GM19193 (cell line): ENCODE measurements around the gene CREBRF.

Experiments
- POLR2A ChIP-seq: IDR thresholded peaks from 4 replicates; pipeline ENCODE4 v1.6.1; 2011; ENCODE audit not compliant: insufficient read depth, insufficient read length; ENCODE audit errors: extremely low read depth

Gene CREBRF

DNA sequence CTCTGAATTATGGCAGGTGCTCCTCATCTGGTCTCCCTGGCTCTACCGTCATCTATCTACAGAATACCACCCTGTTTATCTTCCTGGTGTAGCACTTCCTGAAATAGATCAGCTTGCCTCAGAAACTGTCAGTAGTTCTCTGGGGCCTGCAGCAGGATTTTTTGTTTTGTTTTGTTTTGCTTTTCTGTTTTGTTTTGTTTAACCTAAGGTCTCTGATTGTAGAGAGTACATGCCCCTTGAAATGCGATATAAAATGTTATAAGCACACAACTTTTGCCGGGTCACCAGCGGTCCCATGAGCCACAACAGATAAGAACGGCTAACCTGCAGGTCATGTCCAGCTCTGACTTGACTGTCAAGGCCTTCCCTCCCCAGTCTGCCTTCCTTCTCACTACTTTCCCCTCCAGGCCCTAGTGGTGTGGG, 26.6 kb upstream of the CREBRF start:
- TF ChIP-seq POLR2A, result no peak

DNA sequence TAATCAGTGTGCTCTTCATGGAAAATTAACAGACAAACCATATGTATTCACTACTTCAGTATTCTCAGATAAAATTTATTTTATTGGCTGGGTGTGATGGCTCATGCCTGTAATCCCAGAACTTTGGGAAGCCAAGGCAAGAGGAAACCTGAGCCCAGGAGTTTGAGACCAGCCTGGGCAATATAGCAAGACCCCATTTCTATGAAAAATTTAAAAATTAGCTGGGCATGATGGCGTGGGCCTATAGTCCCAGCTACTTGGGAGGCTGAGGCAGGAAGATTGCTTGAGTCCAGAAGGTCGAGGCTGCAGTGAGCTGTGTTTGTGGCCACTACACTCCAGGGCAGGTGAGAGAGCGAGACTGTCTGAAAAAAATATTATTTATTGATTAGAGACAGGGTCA, 23.4 kb upstream of the CREBRF start:
- TF ChIP-seq POLR2A, result no peak

DNA sequence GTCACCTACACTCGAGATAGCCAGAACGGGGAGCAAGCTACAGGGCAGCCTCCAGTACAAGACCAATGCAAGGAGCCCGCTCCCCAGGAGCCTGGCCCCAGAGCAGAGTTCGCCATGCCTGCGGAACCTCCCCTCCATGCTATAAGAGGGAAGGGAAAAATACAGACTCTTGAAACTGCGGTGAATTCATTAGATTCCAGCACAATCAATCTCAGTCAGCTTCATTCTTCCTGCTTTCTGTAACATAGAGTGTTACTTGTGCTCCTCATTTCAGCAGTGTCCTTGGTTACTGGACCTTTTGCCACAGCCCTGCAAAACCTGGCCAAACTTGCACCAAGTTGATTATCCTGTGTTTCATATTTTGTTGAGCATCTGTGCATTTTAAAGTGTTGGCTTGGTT, 22.2 kb upstream of the CREBRF start:
- TF ChIP-seq POLR2A, result no peak

DNA sequence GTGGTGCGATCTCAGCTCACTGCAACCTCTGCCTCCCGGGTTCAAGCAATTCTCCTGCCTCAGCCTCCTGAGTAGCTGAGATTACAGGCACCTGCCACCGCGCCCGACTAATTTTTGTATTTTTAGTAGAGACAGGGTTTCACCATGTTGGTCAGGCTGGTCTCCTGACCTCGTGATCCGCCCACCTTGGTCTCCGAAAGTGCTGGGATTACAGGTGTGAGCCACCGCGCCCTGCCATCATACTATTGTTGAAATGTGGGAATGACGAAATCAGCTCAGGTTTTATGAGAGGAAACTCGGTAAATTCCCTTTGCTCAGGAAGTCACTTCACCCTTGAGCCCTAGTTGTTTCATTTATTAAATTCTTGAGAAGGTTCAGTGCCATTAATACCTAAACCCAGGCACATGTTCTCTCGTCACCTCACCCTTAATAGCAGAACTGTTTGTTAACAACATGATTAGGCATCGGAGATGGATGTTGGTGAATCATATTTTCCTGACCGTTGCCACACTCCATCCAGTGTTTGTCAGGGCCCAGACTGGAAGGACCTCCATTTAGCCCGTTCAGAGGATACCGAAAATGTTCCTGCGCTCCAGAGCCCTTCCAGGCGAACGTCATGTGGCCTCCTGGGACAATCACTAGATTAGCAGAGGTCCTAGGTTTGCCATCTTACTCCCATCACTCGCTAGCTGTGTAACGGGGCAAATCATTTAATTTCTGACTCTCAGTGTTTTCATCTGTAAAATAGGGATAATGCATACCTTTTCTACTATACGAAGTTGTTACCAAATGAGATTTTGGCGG, 20.0 kb upstream of the CREBRF start:
- TF ChIP-seq POLR2A, result peak; percentile 34

DNA sequence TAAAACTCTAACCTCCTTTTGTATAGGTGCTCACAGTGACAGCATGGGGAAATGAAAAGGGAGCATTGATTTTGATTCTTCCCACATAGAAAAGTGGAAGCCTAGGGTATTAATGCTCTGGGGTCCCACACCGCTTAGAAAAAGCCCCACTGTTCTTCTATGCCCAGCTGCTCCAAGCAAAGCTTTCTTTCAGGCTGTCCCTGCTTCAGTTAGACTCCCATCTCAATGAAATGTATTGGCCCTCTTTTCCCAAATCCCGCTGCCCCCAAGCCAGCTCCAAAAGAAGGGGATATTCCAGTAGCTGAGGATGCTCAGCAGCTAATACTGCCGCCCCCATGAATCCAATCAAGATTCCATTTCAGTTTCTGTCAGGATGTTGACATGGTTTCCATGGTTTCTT, 17.0 kb upstream of the CREBRF start:
- TF ChIP-seq POLR2A, result no peak

DNA sequence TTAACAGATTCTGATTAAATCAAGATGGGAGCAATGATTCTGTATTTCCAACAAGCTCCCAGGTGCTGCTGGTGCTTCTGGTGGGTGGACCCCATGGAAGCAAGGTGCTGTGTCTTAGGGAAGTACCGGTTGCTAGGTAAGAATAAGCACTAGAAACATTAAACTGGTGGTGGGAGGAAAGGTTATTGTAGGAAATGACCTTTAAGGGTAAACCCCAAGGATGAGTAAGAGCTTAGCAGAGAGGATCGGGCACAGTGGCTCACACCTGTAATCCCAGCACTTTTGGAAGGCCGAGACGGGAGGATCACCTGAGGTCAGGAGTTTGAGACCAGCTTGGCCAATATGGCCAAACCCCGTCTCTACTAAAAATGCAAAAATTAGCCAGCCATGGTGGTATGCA, 16.2 kb upstream of the CREBRF start:
- TF ChIP-seq POLR2A, result no peak

DNA sequence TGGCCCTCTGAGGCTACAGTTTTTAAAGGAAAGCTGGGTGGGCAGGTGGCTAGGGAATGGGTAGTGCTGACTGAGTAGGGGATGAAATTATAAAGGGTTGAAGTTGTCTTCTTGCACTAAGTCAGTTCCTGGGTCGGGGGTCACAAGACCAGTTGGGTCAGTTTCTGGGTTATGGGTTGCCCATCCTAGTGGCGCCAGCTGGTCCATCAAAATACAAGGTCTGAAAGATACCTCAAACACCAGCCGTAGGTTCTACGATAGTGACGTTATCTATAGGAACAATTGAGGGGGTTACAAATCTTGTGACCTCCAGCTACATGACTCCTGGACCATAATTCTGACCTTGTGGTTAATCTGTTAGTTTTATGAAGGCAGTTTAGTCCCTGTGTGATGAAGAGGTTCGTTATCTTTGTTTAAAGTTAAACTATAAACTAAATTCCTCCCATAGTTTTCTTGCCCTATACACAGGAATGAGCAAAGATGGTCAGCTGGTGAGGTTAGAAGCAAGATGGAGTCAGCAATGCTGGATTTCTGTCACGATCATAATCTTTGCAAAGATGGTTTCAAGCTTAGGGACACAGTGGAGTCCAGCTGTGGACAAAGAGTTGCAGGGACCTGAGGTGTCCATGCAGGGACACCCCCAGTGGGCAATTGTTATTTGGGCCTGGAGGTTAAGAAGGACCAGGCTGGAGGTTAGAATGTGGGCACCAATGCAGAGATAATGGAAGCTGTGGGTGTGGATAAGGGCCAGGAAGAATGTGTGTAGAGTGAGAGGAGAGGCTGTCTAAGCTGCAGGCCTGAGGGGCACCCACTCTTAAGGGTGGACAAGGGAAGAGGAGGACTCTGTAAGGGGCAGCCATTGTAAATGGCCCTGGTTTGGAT, 14.0 kb upstream of the CREBRF start:
- no peak for TF ChIP-seq POLR2A

DNA sequence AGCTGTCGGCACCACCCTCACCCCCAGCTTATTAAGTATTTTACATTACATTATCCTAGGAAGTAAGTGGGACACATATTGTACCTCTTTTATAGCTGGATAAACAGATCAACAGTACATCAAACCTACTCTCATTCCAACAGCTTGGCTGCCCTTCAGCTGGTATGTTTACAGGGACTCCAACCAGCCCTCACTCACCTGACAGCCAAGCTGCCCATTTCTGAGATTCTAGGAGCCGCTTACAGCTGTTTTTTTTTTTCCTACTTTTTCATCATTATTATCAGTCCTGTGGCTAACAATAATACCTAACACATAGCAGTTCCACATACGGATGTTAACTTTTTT, 13.4 kb upstream of the CREBRF start:
- TF ChIP-seq POLR2A, result no peak

DNA sequence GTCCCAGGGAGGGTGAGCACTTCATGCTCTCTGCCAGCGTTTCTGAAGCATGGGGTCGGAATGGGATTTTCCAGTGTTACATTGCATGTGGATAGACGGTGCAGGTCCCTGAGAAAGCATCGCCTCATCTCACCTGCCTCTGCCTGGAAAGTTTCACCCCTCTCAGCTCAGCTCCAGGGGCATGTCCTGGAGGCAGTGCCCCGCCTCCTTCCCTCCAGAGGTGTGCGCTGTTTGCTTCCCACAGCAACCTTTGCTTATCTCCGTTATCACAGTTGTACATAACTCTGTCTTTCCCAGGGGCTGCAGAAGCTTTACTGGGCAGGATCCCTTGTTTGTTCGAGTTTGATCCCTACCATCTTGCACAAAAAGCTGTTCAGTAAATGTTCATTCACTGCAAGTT, 10.7 kb upstream of the CREBRF start:
- TF ChIP-seq POLR2A, result no peak

DNA sequence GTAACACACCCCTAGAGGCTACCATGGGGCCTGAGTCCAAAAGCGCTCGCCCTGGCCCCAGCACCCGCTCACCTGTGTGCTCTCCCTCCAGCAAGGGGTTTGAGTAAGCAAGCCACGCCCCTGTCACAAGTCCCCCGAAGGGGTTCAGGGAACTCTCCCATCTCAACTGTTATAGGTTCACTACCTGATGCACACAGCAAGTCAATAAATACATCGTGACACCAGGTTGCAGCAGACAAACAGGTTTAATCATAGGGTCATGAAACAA, 8.4 kb upstream of the CREBRF start:
- no peak for TF ChIP-seq POLR2A

DNA sequence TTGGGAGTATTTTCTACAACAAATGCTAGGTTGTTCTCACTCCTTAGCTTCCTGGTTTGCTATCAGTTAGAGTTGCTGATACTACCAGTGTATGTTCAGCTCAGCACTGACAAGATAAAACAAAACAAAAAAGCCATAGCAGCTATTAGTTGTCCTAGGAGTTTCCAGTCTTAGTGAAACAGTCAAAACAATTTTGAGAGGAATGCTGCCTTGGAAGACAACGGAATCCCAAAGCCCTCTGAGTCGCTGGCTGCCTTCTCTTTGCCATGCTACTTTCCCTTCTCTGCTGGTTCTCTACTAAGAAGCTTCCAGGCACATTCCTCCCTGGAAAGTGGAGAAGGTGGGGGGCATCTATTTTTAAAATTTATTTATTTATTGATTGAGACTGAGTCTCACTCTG, 5.4 kb upstream of the CREBRF start:
- no peak for TF ChIP-seq POLR2A

DNA sequence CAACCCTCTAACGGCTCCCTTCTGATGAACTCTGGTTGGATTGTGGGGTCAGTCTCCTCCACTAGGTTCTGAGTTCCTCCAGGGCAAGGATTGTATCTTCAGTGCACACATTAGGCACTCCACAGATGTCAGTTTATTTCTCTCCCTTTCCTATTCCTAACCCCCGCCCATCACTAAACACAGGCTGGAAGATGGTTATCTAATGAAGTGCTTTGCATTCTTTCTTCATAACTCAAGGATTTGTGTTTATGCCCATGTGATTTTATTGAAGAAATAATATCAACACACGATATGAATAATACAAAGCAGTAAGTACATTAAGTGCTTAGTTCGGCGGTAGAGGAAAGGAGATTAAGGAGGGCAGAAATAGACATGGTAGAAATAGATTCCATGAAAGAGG, 4.4 kb upstream of the CREBRF start:
- no peak for TF ChIP-seq POLR2A

DNA sequence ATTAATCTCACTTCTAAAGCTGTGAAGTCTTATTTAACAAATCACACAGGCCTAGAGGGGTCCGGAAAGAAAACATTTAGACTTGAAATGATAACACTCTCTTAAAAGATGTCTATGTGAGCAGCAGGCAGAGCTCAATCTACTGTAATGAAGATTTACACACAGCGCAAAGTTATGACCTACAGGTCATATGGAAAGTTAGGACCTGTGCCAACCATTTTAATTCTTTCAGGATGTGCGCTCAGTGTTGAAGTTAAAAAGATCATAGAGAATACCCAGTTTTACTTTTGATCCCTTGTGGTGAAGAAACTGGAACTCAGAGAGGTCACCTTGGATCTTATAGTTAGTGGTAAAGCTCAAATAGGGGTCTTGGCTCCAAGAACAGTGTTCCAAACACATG, 3.1 kb upstream of the CREBRF start:
- TF ChIP-seq POLR2A, result no peak

DNA sequence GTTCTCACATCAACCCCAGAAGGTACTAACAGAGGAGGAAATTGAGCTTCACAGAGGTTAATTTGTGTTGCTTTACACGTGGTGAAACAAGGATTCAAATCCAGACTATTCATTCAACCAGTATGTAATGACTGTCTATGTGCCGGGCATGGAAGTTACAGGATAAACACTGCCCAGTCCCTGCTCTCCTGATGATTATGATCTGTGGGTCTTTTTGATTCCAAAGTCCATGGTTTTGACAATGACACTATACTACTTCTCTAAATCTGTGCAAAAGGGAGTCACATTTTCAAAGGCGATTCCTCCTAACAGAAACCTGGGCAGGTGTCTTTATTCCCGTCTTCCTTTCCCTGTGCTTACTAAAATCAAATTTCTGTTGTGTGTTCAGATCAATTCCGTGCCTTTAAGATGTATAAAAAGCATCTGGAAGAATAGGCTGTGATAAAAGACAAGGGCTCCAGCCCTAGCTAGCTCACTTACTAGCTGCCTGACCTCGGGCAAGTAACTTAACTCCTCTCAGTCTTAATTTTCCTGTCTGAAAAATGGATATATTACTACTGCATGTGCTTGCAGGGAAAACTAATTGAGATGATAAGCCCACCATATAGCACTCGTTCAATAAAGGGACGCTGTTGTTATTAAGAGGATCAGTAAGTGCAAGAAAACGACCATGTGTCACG, 970 bp upstream of the CREBRF start:
- no peak for TF ChIP-seq POLR2A

DNA sequence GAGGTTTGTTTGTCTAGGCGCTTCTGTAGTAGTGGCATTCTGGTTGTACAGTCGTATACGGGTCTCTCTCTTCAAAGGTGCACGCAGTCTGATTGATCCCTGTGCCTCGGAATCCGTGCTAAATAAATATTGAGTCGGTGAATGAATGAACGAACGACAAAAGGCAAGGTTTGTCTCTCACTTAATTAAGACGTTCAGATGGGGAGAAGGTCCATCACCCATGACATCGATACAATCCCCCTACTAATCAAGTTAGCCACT, 500 bp upstream of the CREBRF start:
- TF ChIP-seq POLR2A, result no peak

DNA sequence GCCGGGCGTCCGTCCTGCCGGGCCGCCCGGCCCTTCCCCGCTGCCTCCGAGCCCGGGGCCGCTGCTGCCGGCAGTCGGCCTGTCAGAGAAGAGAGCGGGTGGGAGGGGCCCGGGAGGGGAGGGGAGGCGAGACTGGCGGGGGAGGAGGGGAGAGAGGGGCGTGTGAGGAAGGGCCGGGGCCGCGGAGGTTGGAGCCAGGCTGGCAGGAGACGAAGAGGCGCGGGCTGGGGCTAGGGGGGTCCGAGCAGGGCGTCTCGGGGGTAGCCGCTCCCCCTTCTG, 570 bp downstream of the CREBRF start:
- no peak for TF ChIP-seq POLR2A
